ENCODE data around the gene PTK6. TPM values are rescaled to one million over a fixed set of nuclear protein-coding genes. Genes with fewer than 3 reads are reported as not detected.

PTK6 gene
- total and polyA plus RNA-seq, 2 of the 13 experiments (the other 11 are each of a cell fraction or from before 2014, with no cell fraction given) = 0.08 TPM; not detected in 1

- peak; percentile 26 for TF ChIP-seq ISL2 (CRISPR knock-in tag; IDR thresholded peaks at IDR 0.05)
- TF ChIP-seq ZNF468 (CRISPR knock-in tag; IDR thresholded peaks at IDR 0.05) = no peak
- TF ChIP-seq ZNF607 (CRISPR knock-in tag; IDR thresholded peaks at IDR 0.05; ENCODE audit: borderline replicate concordance) = peak; percentile 22; the same call in 1 of the 2 replicates
- TF ChIP-seq RFX5 (IDR thresholded peaks at IDR 0.05; ENCODE audit: low read depth, low read length) = no peak
- 0 out of 2 replicates have a peak, but pooled peaks have one; percentile 58 for TF ChIP-seq ZNF660 (CRISPR knock-in tag; IDR thresholded peaks at IDR 0.05; ENCODE audit: borderline replicate concordance, low read depth)
- TF ChIP-seq ZNF552 (CRISPR knock-in tag; IDR thresholded peaks at IDR 0.05; ENCODE audit: borderline replicate concordance) = 0 out of 2 replicates have a peak, but pooled peaks have one; percentile 62
- TF ChIP-seq ELF1 (CRISPR knock-in tag; IDR thresholded peaks at IDR 0.05) = peak; percentile 48; the same call in 1 of the 2 replicates
- no peak for TF ChIP-seq REL (CRISPR knock-in tag; conservative IDR thresholded peaks at IDR 0.05)
- TF ChIP-seq, protein P1, sequence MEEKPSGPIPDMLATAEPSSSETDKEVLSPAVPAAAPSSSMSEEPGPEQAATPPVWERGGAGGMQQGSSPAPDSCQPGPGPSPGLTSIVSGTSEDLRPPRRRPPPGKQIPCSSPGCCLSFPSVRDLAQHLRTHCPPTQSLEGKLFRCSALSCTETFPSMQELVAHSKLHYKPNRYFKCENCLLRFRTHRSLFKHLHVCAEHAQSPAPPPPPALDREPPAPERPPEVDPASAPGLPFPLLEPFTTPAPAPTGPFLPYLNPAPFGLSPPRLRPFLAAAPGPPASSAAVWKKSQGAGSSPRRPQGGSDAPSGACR (CRISPR knock-in tag; IDR thresholded peaks at IDR 0.05) = peak; percentile 70; the same call in 1 of the 2 replicates
- peak; percentile 51; the same call in 1 of the 2 replicates for TF ChIP-seq ZNF124 (CRISPR knock-in tag; IDR thresholded peaks at IDR 0.05)
- TF ChIP-seq XRCC5 (optimal IDR thresholded peaks at IDR 0.05; ENCODE audit: low read length) = peak; percentile 55
- peak; percentile 45; the same call in 1 of the 2 replicates for TF ChIP-seq HOXA3 (CRISPR knock-in tag; IDR thresholded peaks at IDR 0.05)
- TF ChIP-seq ZNF605 (CRISPR knock-in tag; IDR thresholded peaks at IDR 0.05) = no peak
- no peak for TF ChIP-seq IKZF4 (CRISPR knock-in tag; IDR thresholded peaks at IDR 0.05; ENCODE audit: borderline replicate concordance, low read depth, not compliant biosample characterization)
- TF ChIP-seq ZIK1 (CRISPR knock-in tag; IDR thresholded peaks at IDR 0.05; ENCODE audit: borderline replicate concordance, low read depth) = peak; percentile 8; the same call in 1 of the 2 replicates
- TF ChIP-seq, protein P2, sequence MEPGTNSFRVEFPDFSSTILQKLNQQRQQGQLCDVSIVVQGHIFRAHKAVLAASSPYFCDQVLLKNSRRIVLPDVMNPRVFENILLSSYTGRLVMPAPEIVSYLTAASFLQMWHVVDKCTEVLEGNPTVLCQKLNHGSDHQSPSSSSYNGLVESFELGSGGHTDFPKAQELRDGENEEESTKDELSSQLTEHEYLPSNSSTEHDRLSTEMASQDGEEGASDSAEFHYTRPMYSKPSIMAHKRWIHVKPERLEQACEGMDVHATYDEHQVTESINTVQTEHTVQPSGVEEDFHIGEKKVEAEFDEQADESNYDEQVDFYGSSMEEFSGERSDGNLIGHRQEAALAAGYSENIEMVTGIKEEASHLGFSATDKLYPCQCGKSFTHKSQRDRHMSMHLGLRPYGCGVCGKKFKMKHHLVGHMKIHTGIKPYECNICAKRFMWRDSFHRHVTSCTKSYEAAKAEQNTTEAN (CRISPR knock-in tag; conservative IDR thresholded peaks at IDR 0.05) = no peak
- TF ChIP-seq NFAT5 (CRISPR knock-in tag; IDR thresholded peaks at IDR 0.05) = peak; percentile 60; the same call in 1 of the 2 replicates
- TF ChIP-seq ZNF501 (CRISPR knock-in tag; IDR thresholded peaks at IDR 0.05) = peak; percentile 10; the same call in 1 of the 2 replicates
- no peak for TF ChIP-seq CENPX (CRISPR knock-in tag; IDR thresholded peaks at IDR 0.05)
- no peak for TF ChIP-seq RBM22 (optimal IDR thresholded peaks at IDR 0.05; ENCODE audit: low read length)
- TF ChIP-seq SOX13 (IDR thresholded peaks at IDR 0.05) = no peak
- TF ChIP-seq SOX13 (CRISPR knock-in tag; conservative IDR thresholded peaks at IDR 0.05 in 1 of 2, IDR thresholded peaks at IDR 0.05 in 1 of 2) = peak in 1 of 2 experiments; percentile 30; a peak in 1 of 4 replicates
Measured at GRCh38 chr20:63574156-63574828, 37.1 kb upstream of the PTK6 start, which contains the start of gene HELZ2 (continued).

Measured in HepG2 (cell line).